Measurements from ENCODE around the gene PPP1R37.

DNA sequence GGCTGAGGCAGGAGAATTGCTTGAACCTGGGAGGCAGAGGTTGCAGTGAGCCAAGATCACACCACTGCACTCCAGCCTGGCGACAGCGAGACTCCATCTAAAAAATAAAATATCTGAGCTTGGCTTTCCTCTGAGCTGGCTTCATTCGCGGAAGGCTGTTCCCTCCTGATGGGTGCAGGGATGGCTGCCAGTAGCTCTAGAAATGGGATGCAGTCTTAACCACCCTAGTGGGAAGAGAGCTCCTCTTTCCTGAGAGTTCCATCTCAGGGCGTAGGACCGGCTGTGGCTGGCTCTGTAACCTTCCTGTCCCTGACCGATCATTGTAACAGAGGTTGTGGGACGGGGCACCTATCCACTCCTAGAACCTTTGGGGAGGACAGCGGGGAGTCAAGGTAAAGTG is 32.4 kb downstream of the PPP1R37 start:
- no peak for TF ChIP-seq EZH2 (IDR thresholded peaks at IDR 0.05; ENCODE audit: borderline replicate concordance, low read length)
- TF ChIP-seq, protein P1, sequence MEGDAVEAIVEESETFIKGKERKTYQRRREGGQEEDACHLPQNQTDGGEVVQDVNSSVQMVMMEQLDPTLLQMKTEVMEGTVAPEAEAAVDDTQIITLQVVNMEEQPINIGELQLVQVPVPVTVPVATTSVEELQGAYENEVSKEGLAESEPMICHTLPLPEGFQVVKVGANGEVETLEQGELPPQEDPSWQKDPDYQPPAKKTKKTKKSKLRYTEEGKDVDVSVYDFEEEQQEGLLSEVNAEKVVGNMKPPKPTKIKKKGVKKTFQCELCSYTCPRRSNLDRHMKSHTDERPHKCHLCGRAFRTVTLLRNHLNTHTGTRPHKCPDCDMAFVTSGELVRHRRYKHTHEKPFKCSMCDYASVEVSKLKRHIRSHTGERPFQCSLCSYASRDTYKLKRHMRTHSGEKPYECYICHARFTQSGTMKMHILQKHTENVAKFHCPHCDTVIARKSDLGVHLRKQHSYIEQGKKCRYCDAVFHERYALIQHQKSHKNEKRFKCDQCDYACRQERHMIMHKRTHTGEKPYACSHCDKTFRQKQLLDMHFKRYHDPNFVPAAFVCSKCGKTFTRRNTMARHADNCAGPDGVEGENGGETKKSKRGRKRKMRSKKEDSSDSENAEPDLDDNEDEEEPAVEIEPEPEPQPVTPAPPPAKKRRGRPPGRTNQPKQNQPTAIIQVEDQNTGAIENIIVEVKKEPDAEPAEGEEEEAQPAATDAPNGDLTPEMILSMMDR (IDR thresholded peaks at IDR 0.05; ENCODE audit: low read length) = no peak

All from OCI-LY1 (cell line).